Mucosa of stomach (tissue), 1 donor: ENCODE results near the gene ARMS2.

Experiments
- H3K27me3 ChIP-seq: one replicate; pipeline ENCODE4 v1.7.0; 2013; ENCODE audit warnings: mild to moderate bottlenecking, low read length; ENCODE audit not compliant: control insufficient read depth, insufficient read depth
- H3K36me3 ChIP-seq: one replicate; pipeline ENCODE4 v1.7.0; 2013; ENCODE audit warnings: low read length; ENCODE audit not compliant: control insufficient read depth, insufficient read depth
- H3K4me1 ChIP-seq: one replicate; pipeline ENCODE4 v1.7.0; 2013; ENCODE audit warnings: mild to moderate bottlenecking, low read length; ENCODE audit not compliant: control insufficient read depth, insufficient read depth
- H3K4me3 ChIP-seq: one replicate; pipeline ENCODE4 v1.7.0; 2013; ENCODE audit warnings: low read length
- H3K9ac ChIP-seq: one replicate; pipeline ENCODE4 v1.7.0; 2013; ENCODE audit warnings: mild to moderate bottlenecking, low read length, moderate library complexity
- H3K9me3 ChIP-seq: one replicate; pipeline ENCODE4 v1.7.0; 2013; ENCODE audit warnings: mild to moderate bottlenecking, low read length, moderate library complexity; ENCODE audit not compliant: control insufficient read depth
- donor health status: Pancreatic carcinoma.

The ARMS2 gene

DNA sequence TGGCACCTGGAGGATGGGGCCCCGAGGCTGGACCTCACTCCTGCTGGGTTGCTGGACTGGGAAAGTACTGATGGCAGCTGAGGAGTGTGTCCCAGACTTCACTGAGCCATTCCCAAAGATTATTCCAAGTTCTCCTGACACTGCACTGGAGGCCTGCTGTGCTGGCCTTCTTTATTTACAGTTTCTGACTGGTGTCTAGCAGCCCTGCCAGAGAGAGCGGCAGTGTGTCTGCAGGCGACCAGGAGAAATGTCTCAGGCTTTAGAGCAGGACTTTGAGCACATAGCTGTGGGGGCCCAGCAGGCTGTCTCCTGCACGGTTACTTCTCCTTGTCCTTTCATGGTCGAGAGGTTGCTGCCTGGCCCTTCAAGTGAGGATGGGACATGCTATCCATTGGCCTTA lies 23.0 kb downstream of the ARMS2 start:
- H3K36me3 ChIP-seq: no peaks in the 10 kb centered on the region
- no peaks in the 10 kb centered on the region for H3K27me3 ChIP-seq
- no peaks in the 10 kb centered on the region for H3K9me3 ChIP-seq
- H3K9ac ChIP-seq: no peak overlapping the region
- no peak overlapping the region for H3K4me3 ChIP-seq
- no peaks in the 10 kb centered on the region for H3K4me1 ChIP-seq

GRCh38 chr10:122478971-122479370 lies 24.5 kb downstream of the ARMS2 start:
- Histone ChIP-seq H3K27me3 (no peaks in the 10 kb centered on the region), H3K4me3 (no peak overlapping the region), H3K9ac (no peak overlapping the region), H3K9me3 (no peaks in the 10 kb centered on the region), H3K4me1 (no peaks in the 10 kb centered on the region), H3K36me3 (no peaks in the 10 kb centered on the region)

GRCh38 chr10:122480146-122480833 lies 25.8 kb downstream of the ARMS2 start:
- Histone ChIP-seq H3K4me1 (no peaks in the 10 kb centered on the region), H3K27me3 (no peaks in the 10 kb centered on the region), H3K4me3 (no peak overlapping the region), H3K9me3 (no peaks in the 10 kb centered on the region), H3K9ac (no peak overlapping the region), H3K36me3 (no peaks in the 10 kb centered on the region)

DNA sequence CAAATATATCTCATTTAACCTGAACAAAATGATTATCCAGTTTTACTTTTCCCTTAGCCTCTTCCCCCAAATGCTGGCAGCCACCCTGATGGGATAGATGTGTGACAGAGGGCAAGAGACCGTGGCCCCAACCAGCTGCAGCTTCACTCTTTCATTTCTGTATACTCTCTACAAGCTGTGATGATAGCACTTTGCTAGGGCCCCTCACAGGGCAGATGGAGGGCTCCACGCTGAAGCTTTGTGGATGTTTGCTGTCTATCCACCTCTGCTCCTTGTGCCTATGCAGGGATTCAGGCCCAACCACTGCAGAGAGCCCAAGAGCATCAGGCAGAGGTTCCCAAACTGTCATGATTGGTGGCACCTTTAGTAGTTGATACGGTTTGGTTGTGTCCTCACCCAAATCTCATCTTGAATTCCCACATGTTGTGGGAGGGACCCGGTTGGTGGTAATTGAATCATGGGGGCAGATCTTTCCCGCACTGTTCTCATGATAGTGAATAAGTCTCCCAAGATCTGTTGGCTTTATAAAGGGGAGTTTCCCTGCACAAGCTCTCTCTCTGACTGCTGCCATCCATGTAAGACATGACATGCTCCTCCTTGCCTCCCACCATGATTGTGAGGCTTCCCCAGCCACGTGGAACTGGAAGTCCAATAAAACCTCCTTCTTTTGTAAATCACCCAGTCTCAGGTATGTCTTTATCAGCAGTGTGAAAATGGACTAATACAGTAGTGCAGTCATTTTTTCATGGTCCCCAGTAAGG lies 27.0 kb downstream of the ARMS2 start:
- no peaks in the 10 kb centered on the region for H3K9me3 ChIP-seq
- no peaks in the 10 kb centered on the region for H3K36me3 ChIP-seq
- no peak overlapping the region for H3K4me3 ChIP-seq
- no peaks in the 10 kb centered on the region for H3K27me3 ChIP-seq
- no peak overlapping the region for H3K9ac ChIP-seq
- H3K4me1 ChIP-seq: no peaks in the 10 kb centered on the region

DNA sequence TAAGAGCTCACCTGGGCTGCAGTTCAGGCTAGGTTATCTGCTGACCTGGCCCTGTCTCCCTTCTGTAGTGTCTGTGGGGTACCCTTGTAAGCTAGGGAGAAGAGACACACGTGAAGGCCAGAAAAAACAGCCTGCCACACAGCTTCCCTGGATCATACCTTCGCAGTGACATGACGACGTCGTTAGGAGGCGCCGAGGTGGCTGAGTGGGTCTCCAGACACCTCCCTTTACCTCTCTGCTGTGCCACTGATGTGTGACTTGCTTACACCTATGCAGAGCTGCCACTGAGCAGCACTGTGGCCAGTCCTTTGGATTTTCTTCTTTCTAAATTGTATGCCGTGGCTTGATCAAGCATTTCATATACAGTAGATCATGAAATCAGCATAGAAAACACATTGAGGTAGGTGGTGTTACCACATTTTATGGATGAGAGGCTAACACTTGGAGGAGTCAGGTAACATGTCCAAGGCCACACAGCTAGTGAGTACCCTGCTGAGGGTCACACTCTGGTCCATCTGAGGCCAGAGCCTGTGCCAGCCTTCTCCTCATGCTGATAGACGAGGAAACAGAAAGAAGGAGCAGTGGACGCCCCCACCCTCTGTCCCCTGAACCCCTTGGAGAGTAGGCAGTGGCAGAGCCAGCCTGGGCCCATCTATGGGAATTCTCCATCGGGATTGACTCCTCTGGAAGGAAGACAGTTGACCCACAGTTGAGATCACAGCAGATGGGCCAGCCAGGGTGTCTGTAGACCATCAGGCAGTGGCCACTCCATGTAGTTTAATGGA lies 30.0 kb downstream of the ARMS2 start:
- no peak overlapping the region for H3K9ac ChIP-seq
- H3K9me3 ChIP-seq: no peaks in the 10 kb centered on the region
- no peaks in the 10 kb centered on the region for H3K4me1 ChIP-seq
- H3K36me3 ChIP-seq: no peaks in the 10 kb centered on the region
- no peaks in the 10 kb centered on the region for H3K27me3 ChIP-seq
- H3K4me3 ChIP-seq: no peak overlapping the region

DNA sequence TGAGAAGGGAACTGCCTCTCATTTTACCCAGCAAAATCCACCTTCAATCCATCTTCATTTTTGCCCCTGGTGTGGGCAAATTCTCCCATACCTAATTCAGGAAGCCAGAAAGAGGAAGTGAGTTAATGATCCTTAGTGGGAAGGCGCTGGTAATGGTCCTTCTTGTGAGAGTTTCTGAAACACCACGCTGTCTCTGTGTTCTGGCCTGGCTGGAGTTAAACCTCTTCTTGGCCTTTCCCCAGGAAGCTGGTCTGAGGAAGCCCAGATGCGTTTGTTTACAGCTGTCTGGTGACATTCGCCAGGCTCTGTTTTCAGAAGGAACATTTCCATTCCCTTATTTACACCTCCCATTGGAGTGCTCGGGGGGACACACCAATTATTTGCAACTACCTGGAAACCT lies 31.2 kb downstream of the ARMS2 start:
- H3K4me3 ChIP-seq: no peak overlapping the region
- H3K27me3 ChIP-seq: no peaks in the 10 kb centered on the region
- no peaks in the 10 kb centered on the region for H3K36me3 ChIP-seq
- H3K9me3 ChIP-seq: no peaks in the 10 kb centered on the region
- H3K4me1 ChIP-seq: no peaks in the 10 kb centered on the region
- no peak overlapping the region for H3K9ac ChIP-seq

DNA sequence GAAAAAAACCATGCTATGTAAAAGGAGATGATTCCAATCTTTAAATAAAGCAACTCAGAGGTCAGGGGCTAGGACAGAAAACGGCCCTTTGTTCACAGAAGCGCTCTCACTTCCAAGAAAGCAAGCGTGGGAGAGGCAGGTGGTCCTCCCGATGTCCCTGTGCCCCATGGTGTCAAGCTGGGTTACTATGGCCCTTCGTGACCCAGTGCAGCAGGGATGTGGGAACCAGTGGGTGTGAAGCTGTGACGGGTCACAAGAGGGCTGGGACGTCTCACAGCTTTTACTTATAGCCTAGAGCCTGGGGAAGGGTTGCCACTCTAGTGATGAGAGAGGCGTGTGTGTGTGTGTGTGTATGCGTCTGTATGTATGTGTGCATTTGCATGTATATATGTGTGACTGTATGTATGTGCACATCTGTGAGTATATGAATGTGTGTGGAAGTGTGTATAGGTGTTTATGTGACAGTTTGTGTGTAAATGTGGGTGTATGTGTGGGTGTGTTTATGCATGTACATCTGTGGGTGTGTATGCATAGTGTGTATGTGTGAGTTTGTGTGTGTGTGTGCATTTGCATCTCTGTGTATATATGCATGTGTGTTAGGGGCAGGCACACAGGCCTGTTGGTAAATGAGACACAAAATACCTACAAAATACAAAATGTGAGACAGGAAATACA lies 32.1 kb downstream of the ARMS2 start:
- Histone ChIP-seq H3K36me3 (no peaks in the 10 kb centered on the region), H3K4me3 (no peak overlapping the region), H3K9me3 (no peaks in the 10 kb centered on the region), H3K9ac (no peak overlapping the region), H3K27me3 (no peaks in the 10 kb centered on the region), H3K4me1 (no peaks in the 10 kb centered on the region)

- Histone ChIP-seq H3K9ac (no peak overlapping the region), H3K27me3 (no peaks in the 10 kb centered on the region), H3K36me3 (no peaks in the 10 kb centered on the region), H3K4me1 (no peaks in the 10 kb centered on the region), H3K9me3 (no peaks in the 10 kb centered on the region), H3K4me3 (no peak overlapping the region)
Measured at GRCh38 chr10:122487174-122487765, 32.8 kb downstream of the ARMS2 start.

- Histone ChIP-seq H3K4me3 (no peak overlapping the region), H3K27me3 (no peaks in the 10 kb centered on the region), H3K4me1 (no peaks in the 10 kb centered on the region), H3K36me3 (no peaks in the 10 kb centered on the region), H3K9me3 (no peaks in the 10 kb centered on the region), H3K9ac (no peak overlapping the region)
Measured at GRCh38 chr10:122490268-122490667, 35.8 kb downstream of the ARMS2 start.

- Histone ChIP-seq H3K4me1 (no peaks in the 10 kb centered on the region), H3K36me3 (no peaks in the 10 kb centered on the region), H3K27me3 (no peaks in the 10 kb centered on the region), H3K9ac (no peak overlapping the region), H3K9me3 (no peaks in the 10 kb centered on the region), H3K4me3 (no peak overlapping the region)
Measured at GRCh38 chr10:122490786-122491680, 36.6 kb downstream of the ARMS2 start.

GRCh38 chr10:122492006-122492405 lies 37.6 kb downstream of the ARMS2 start:
- H3K9ac ChIP-seq: no peak overlapping the region
- no peaks in the 10 kb centered on the region for H3K4me1 ChIP-seq

More at GRCh38 chr10:122492006-122492405, 37.6 kb downstream of the ARMS2 start:
- Histone ChIP-seq H3K4me3 (no peak overlapping the region), H3K27me3 (no peaks in the 10 kb centered on the region), H3K9me3 (no peaks in the 10 kb centered on the region), H3K36me3 (no peaks in the 10 kb centered on the region)
